HepG2 (cell line): ENCODE results near the gene PARVB.

ENCODE experiments used
- BHLHE40 ChIP-seq: IDR thresholded peaks from 2 replicates; pipeline ENCODE4 v1.6.1; 2011; ENCODE audit warnings: low read length, improper control_type of control experiment
- BRCA1 ChIP-seq: sonication (generic); formaldehyde crosslinking; IDR thresholded peaks from 2 replicates; pipeline ENCODE4 v1.4.0; 2020; ENCODE audit warnings: missing genetic modification reagents
- CTCF ChIP-seq: sonication (generic); formaldehyde crosslinking; IDR thresholded peaks from 2 replicates; pipeline ENCODE4 v1.5.0; 2020; ENCODE audit warnings: mild to moderate bottlenecking, missing genetic modification reagents, moderate library complexity
- EZH2 ChIP-seq: conservative IDR thresholded peaks from 2 replicates; pipeline ENCODE4 v1.6.1; 2012; ENCODE audit warnings: mild to moderate bottlenecking, low read depth, low read length, moderate library complexity
- RAD21 ChIP-seq: fragments of 450-650 bp; formaldehyde crosslinking; IDR thresholded peaks from 2 replicates; pipeline ENCODE4 v1.5.0; 2020; ENCODE audit warnings: mild to moderate bottlenecking
- SMC3 ChIP-seq: IDR thresholded peaks from 2 replicates; pipeline ENCODE4 v1.6.1; 2011; ENCODE audit warnings: low read length, improper control_type of control experiment
- SOX5 ChIP-seq: IDR thresholded peaks from 2 replicates; pipeline ENCODE4 v1.6.1; 2016; ENCODE audit warnings: borderline replicate concordance
- ZBTB37 ChIP-seq: sonication (generic); formaldehyde crosslinking; IDR thresholded peaks from 2 replicates; pipeline ENCODE4 v1.4.0; 2020; ENCODE audit warnings: mild to moderate bottlenecking, missing genetic modification reagents
- ZHX1 ChIP-seq: sonication (generic); formaldehyde crosslinking; IDR thresholded peaks from 2 replicates; pipeline ENCODE4 v1.8.1; 2022; ENCODE audit warnings: low read depth, mild to moderate bottlenecking, missing genetic modification reagents
- ZNF350 ChIP-seq: sonication (generic); formaldehyde crosslinking; IDR thresholded peaks from 2 replicates; pipeline ENCODE4 v1.4.0; 2020; ENCODE audit warnings: mild to moderate bottlenecking, low read depth, missing genetic modification reagents, borderline replicate concordance
- ZNF574 ChIP-seq: sonication (generic); formaldehyde crosslinking; IDR thresholded peaks from 2 replicates; pipeline ENCODE4 v1.4.0; 2020; ENCODE audit warnings: missing genetic modification reagents
- TF ChIP-seq, protein P1 (sequence below): sonication (generic); formaldehyde crosslinking; IDR thresholded peaks from 2 replicates; pipeline ENCODE4 v1.5.1; 2020; ENCODE audit warnings: missing genetic modification reagents, mild to moderate bottlenecking, borderline replicate concordance
- TF ChIP-seq, protein P2 (sequence below): IDR thresholded peaks from 2 replicates; pipeline ENCODE4 v1.6.1; 2016; ENCODE audit warnings: control low read depth

- TF ChIP-seq SOX5 (CRISPR knock-in tag) (no peak), EZH2 (no peak), ZNF350 (CRISPR knock-in tag) (no peak), CTCF (CRISPR knock-in tag) (no peak), ZHX1 (CRISPR knock-in tag) (no peak), BRCA1 (CRISPR knock-in tag) (no peak), ZBTB37 (CRISPR knock-in tag) (no peak), RAD21 (CRISPR knock-in tag) (no peak), SMC3 (no peak), ZNF574 (CRISPR knock-in tag) (no peak), BHLHE40 (no peak)
- TF ChIP-seq, protein P1, sequence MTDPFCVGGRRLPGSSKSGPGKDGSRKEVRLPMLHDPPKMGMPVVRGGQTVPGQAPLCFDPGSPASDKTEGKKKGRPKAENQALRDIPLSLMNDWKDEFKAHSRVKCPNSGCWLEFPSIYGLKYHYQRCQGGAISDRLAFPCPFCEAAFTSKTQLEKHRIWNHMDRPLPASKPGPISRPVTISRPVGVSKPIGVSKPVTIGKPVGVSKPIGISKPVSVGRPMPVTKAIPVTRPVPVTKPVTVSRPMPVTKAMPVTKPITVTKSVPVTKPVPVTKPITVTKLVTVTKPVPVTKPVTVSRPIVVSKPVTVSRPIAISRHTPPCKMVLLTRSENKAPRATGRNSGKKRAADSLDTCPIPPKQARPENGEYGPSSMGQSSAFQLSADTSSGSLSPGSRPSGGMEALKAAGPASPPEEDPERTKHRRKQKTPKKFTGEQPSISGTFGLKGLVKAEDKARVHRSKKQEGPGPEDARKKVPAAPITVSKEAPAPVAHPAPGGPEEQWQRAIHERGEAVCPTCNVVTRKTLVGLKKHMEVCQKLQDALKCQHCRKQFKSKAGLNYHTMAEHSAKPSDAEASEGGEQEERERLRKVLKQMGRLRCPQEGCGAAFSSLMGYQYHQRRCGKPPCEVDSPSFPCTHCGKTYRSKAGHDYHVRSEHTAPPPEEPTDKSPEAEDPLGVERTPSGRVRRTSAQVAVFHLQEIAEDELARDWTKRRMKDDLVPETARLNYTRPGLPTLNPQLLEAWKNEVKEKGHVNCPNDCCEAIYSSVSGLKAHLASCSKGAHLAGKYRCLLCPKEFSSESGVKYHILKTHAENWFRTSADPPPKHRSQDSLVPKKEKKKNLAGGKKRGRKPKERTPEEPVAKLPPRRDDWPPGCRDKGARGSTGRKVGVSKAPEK (CRISPR knock-in tag), result no peak
- TF ChIP-seq, protein P2, sequence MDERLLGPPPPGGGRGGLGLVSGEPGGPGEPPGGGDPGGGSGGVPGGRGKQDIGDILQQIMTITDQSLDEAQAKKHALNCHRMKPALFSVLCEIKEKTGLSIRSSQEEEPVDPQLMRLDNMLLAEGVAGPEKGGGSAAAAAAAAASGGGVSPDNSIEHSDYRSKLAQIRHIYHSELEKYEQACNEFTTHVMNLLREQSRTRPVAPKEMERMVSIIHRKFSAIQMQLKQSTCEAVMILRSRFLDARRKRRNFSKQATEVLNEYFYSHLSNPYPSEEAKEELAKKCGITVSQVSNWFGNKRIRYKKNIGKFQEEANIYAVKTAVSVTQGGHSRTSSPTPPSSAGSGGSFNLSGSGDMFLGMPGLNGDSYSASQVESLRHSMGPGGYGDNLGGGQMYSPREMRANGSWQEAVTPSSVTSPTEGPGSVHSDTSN (CRISPR knock-in tag), result no peak
Observed at GRCh38 chr22:43995798-43996169, 28.3 kb upstream of the PARVB start.
